Neural progenitor cell (in vitro differentiated cells): ENCODE results near the gene BARHL2. TPM values are rescaled to one million over a fixed set of nuclear protein-coding genes. Genes with fewer than 3 reads are reported as not detected.

Experiments used
- DNase-seq: peaks from one replicate; pipeline ENCODE4 v3.0.0-alpha.2; 2016; ENCODE audit warnings: low spot score
- H2AFZ ChIP-seq: fragments of 200-600 bp; sonication (generic); replicated peaks from 2 replicates; pipeline ENCODE4 v1.6.1; 2016; ENCODE audit warnings: antibody characterized with exemption
- H3F3A ChIP-seq: fragments of 200-600 bp; sonication (generic); 2 replicates; pipeline ENCODE4 v1.6.1; 2016; ENCODE audit warnings: antibody characterized with exemption, low read depth
- H3K27ac ChIP-seq: fragments of 200-600 bp; sonication (generic); 2 replicates; pipeline ENCODE4 v1.5.1; 2016; ENCODE audit warnings: mild to moderate bottlenecking
- H3K27me3 ChIP-seq: fragments of 200-600 bp; sonication (generic); 2 replicates; pipeline ENCODE4 v1.6.1; 2016; ENCODE audit warnings: mild to moderate bottlenecking, moderate library complexity
- H3K36me3 ChIP-seq: fragments of 200-600 bp; sonication (generic); 2 replicates; pipeline ENCODE4 v1.5.1; 2016
- H3K4me1 ChIP-seq: fragments of 200-600 bp; sonication (generic); 2 replicates; pipeline ENCODE4 v1.6.1; 2016; ENCODE audit warnings: mixed run types
- H3K4me2 ChIP-seq: fragments of 200-600 bp; sonication (generic); 2 replicates; pipeline ENCODE4 v1.6.1; 2016
- H3K4me3 ChIP-seq: fragments of 200-600 bp; sonication (generic); 2 replicates; pipeline ENCODE4 v1.5.1; 2016
- H3K79me2 ChIP-seq: fragments of 200-600 bp; sonication (generic); 2 replicates; pipeline ENCODE4 v1.6.1; 2016; ENCODE audit warnings: low read depth
- H3K9ac ChIP-seq: fragments of 200-600 bp; sonication (generic); 2 replicates; pipeline ENCODE4 v1.6.1; 2016
- H3K9me3 ChIP-seq: fragments of 200-600 bp; sonication (generic); 2 replicates; pipeline ENCODE4 v1.5.1; 2016; ENCODE audit warnings: low read depth
- H4K20me1 ChIP-seq: fragments of 200-600 bp; sonication (generic); 2 replicates; pipeline ENCODE4 v1.6.1; 2016; ENCODE audit warnings: low read depth
- H3K27ac Mint-ChIP-seq: 3 replicates; pipeline ENCODE4 v1.8.0; 2021; ENCODE audit warnings: mixed read lengths
- H3K27me3 Mint-ChIP-seq: 2 replicates; pipeline ENCODE4 v1.8.0; 2022; ENCODE audit warnings: low read depth, mild to moderate bottlenecking, inconsistent platforms, moderate library complexity, mixed read lengths; ENCODE audit not compliant: insufficient read depth
- H3K36me3 Mint-ChIP-seq: 3 replicates; pipeline ENCODE4 v1.8.0; 2021; ENCODE audit warnings: mixed read lengths
- H3K4me1 Mint-ChIP-seq: 3 replicates; pipeline ENCODE4 v1.8.0; 2021; ENCODE audit warnings: mixed read lengths
- H3K4me3 Mint-ChIP-seq: 3 replicates; pipeline ENCODE4 v1.8.0; 2021; ENCODE audit warnings: mild to moderate bottlenecking, moderate library complexity, mixed read lengths
- H3K9me3 Mint-ChIP-seq: 3 replicates; pipeline ENCODE4 v1.8.0; 2020; ENCODE audit warnings: mixed read lengths
- EZH2 ChIP-seq: fragments of 200-600 bp; sonication (generic); IDR thresholded peaks from 2 replicates; pipeline ENCODE4 v1.6.1; 2017; ENCODE audit warnings: antibody characterized with exemption, mild to moderate bottlenecking, moderate library complexity
- EZH2phosphoT487 ChIP-seq: fragments of 200-600 bp; sonication (generic); IDR thresholded peaks from 2 replicates; pipeline ENCODE4 v1.6.1; 2017; ENCODE audit warnings: antibody characterized with exemption
- total RNA-seq: library from RNA; depleted of rRNA; stranded (reverse); fragments of >200 nt; gene quantifications from 2 replicates; pipeline ENCODE4 v1.2.3, GENCODE V29; 2015; ENCODE audit warnings: low replicate concordance
- TF ChIP-seq, protein P1 (sequence below): fragments of 200-600 bp; sonication (generic); IDR thresholded peaks from 2 replicates; pipeline ENCODE4 v1.5.1; 2017; ENCODE audit warnings: antibody characterized with exemption, mild to moderate bottlenecking

Gene BARHL2
- total RNA-seq, 1 donor from 2014 or later, result not detected

DNA sequence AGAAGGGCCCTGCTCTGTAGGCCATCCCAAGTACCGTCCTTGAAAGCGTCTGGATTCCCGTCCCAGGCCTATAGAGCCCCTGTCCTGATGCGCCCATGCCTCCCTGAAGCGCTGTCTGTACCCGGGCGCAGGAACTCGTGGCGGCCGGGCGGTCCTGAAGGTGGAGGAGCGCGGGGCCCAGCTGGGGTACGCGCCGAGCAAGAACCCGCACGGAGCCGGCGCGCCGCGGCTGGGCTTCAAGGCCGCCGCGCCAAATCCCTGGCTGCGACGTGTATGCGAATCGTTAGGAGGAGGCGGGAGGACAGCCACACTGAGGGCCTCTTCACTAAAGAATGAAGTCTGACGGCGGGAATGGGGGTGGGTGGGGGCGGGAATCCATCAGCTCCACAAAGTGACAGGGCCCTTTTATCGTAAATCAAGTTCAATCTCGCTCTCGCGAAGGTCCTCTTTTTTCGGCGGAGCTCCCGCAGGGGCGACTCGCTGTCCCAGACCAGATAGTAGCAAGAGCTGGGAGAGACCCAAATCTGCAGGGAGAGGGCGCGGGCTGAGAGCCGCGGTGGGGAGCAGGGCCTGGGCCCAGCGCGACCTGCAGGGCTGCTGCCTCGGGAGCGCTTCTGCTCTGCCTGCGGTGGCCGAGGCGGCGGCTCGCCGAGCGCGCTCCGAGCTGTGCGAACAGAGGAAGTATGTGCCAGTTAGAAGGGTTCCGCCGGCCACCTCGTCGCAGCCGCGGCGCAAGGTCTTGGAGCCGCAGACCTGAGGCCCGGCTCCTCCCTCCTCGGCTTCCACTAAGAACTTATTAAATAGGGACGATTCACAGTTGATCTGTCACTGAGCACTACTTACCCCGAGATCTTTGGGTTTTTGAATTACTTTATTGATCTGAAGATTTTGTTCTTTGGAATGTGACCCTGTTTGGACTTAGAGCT, 10.4 kb downstream of the BARHL2 start:
- peak; percentile 82 for DNase-seq
- Histone ChIP-seq H3K36me3 (no peaks in the 10 kb centered on the region), H3F3A (peaks cover 37% of the 10 kb centered on the region), H3K9me3 (no peaks in the 10 kb centered on the region), H3K4me1 (peaks cover 18% of the 10 kb centered on the region), H3K4me3 (peak overlapping the region; percentile 44), H2AFZ (no peak overlapping the region), H3K27ac (no peak overlapping the region), H3K4me2 (peak overlapping the region; percentile 84), H3K27me3 (peaks cover 100% of the 10 kb centered on the region), H3K9ac (no peak overlapping the region), H3K79me2 (no peaks in the 10 kb centered on the region), H4K20me1 (peaks cover 72% of the 10 kb centered on the region)
- no peaks in the 10 kb centered on the region for H3K9me3 Mint-ChIP-seq
- peak overlapping the region; percentile 82 for H3K4me3 Mint-ChIP-seq
- no peaks in the 10 kb centered on the region for H3K36me3 Mint-ChIP-seq
- peaks cover 38% of the 10 kb centered on the region for H3K4me1 Mint-ChIP-seq
- H3K27me3 Mint-ChIP-seq, result peaks cover 71% of the 10 kb centered on the region
- TF ChIP-seq, protein P1, sequence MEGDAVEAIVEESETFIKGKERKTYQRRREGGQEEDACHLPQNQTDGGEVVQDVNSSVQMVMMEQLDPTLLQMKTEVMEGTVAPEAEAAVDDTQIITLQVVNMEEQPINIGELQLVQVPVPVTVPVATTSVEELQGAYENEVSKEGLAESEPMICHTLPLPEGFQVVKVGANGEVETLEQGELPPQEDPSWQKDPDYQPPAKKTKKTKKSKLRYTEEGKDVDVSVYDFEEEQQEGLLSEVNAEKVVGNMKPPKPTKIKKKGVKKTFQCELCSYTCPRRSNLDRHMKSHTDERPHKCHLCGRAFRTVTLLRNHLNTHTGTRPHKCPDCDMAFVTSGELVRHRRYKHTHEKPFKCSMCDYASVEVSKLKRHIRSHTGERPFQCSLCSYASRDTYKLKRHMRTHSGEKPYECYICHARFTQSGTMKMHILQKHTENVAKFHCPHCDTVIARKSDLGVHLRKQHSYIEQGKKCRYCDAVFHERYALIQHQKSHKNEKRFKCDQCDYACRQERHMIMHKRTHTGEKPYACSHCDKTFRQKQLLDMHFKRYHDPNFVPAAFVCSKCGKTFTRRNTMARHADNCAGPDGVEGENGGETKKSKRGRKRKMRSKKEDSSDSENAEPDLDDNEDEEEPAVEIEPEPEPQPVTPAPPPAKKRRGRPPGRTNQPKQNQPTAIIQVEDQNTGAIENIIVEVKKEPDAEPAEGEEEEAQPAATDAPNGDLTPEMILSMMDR, result no peak
- TF ChIP-seq EZH2phosphoT487 (peak; percentile 80), EZH2 (peak; percentile 78)
- H3K27ac Mint-ChIP-seq, result no peak overlapping the region

DNA sequence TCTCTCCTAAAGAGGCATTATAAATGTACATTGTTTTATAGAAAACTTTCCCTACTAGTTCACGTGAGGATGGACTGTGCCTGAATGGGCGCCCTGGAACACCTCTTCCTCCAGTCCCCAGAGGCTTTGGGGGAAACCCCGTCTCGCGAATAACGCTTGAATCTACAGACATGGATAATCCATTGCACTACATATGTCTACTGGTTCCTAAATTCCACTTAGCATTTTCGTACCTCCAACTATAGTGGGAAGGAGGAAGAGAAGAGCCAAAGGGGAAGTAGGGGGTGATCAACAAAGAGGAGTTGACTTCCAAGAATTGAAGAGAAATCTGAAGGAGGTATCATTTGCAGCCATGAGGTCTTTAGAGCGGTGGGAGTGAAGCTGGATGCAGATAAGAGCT, 11.1 kb downstream of the BARHL2 start:
- H3K4me1 ChIP-seq, result peaks cover 14% of the 10 kb centered on the region
- peaks cover 64% of the 10 kb centered on the region for H4K20me1 ChIP-seq
- H3K27ac Mint-ChIP-seq, result peak overlapping the region; percentile 23
- peaks cover 65% of the 10 kb centered on the region for H3K27me3 Mint-ChIP-seq
- H3K36me3 ChIP-seq, result no peaks in the 10 kb centered on the region
- H3K36me3 Mint-ChIP-seq, result no peaks in the 10 kb centered on the region
- H3K9ac ChIP-seq, result no peak overlapping the region
- peaks cover 100% of the 10 kb centered on the region for H3K27me3 ChIP-seq
- H3K79me2 ChIP-seq, result no peaks in the 10 kb centered on the region
- no peaks in the 10 kb centered on the region for H3K9me3 Mint-ChIP-seq
- H3K9me3 ChIP-seq, result no peaks in the 10 kb centered on the region
- no peak for DNase-seq
- peaks cover 32% of the 10 kb centered on the region for H3K4me1 Mint-ChIP-seq
- peaks cover 33% of the 10 kb centered on the region for H3F3A ChIP-seq
- H3K4me3 Mint-ChIP-seq, result peak overlapping the region; percentile 82
- H3K4me2 ChIP-seq, result peak overlapping the region; percentile 84
- peak overlapping the region; percentile 44 for H3K4me3 ChIP-seq
- H2AFZ ChIP-seq, result no peak overlapping the region
- TF ChIP-seq EZH2, result no peak
- TF ChIP-seq, protein P1, result no peak
- TF ChIP-seq EZH2phosphoT487, result no peak
- H3K27ac ChIP-seq, result no peak overlapping the region

GRCh38 chr1:90704817-90705216, 12.3 kb downstream of the BARHL2 start:
- H3K9me3 ChIP-seq, result no peaks in the 10 kb centered on the region
- peaks cover 24% of the 10 kb centered on the region for H3K4me1 Mint-ChIP-seq
- H3K4me3 ChIP-seq, result no peak overlapping the region
- H3K4me3 Mint-ChIP-seq, result peak overlapping the region; percentile 44
- no peak overlapping the region for H2AFZ ChIP-seq
- H3F3A ChIP-seq, result peaks cover 24% of the 10 kb centered on the region
- peak; percentile 66 for DNase-seq
- H3K36me3 ChIP-seq, result no peaks in the 10 kb centered on the region
- H4K20me1 ChIP-seq, result peaks cover 53% of the 10 kb centered on the region
- H3K4me1 ChIP-seq, result peaks cover 12% of the 10 kb centered on the region
- H3K4me2 ChIP-seq, result no peak overlapping the region
- peaks cover 55% of the 10 kb centered on the region for H3K27me3 Mint-ChIP-seq
- no peak overlapping the region for H3K9ac ChIP-seq
- H3K27me3 ChIP-seq, result peaks cover 100% of the 10 kb centered on the region
- H3K27ac Mint-ChIP-seq, result no peak overlapping the region
- no peaks in the 10 kb centered on the region for H3K79me2 ChIP-seq
- no peaks in the 10 kb centered on the region for H3K9me3 Mint-ChIP-seq
- no peak for TF ChIP-seq EZH2
- TF ChIP-seq EZH2phosphoT487, result no peak
- TF ChIP-seq, protein P1, result peak; percentile 6
- no peaks in the 10 kb centered on the region for H3K36me3 Mint-ChIP-seq
- no peak overlapping the region for H3K27ac ChIP-seq
